HEK293 (cell line): ENCODE measurements around the gene MAGI2.

ENCODE experiments used
- SCRT2 ChIP-seq: fragments of 450-650 bp; formaldehyde crosslinking; IDR thresholded peaks from 2 replicates; pipeline ENCODE4 v1.5.1; 2016; ENCODE audit warnings: missing biosample characterization, missing genetic modification characterization
- YY1 ChIP-seq: fragments of 450-650 bp; formaldehyde crosslinking; IDR thresholded peaks from 2 replicates; pipeline ENCODE4 v1.5.1; 2018; ENCODE audit warnings: missing biosample characterization, missing genetic modification characterization
- ZBTB17 ChIP-seq: fragments of 450-650 bp; formaldehyde crosslinking; IDR thresholded peaks from 2 replicates; pipeline ENCODE4 v1.5.1; 2016; ENCODE audit warnings: missing biosample characterization, missing genetic modification characterization
- ZNF510 ChIP-seq: fragments of 450-650 bp; formaldehyde crosslinking; IDR thresholded peaks from 2 replicates; pipeline ENCODE4 v1.5.1; 2018; ENCODE audit warnings: mild to moderate bottlenecking, missing genetic modification characterization, missing biosample characterization; ENCODE audit not compliant: insufficient replicate concordance
- ZNF548 ChIP-seq: fragments of 450-650 bp; formaldehyde crosslinking; IDR thresholded peaks from 2 replicates; pipeline ENCODE4 v1.5.1; 2016; ENCODE audit warnings: missing biosample characterization, missing genetic modification characterization
- ZNF596 ChIP-seq: fragments of 450-650 bp; IDR thresholded peaks from 2 replicates; pipeline ENCODE4 v1.5.0; 2018; ENCODE audit warnings: missing biosample characterization, mild to moderate bottlenecking, missing genetic modification characterization, moderate library complexity
- ZNF747 ChIP-seq: fragments of 450-650 bp; formaldehyde crosslinking; IDR thresholded peaks from 2 replicates; pipeline ENCODE4 v1.5.1; 2016; ENCODE audit warnings: missing biosample characterization, missing genetic modification characterization
- ZNF837 ChIP-seq: fragments of 450-650 bp; formaldehyde crosslinking; IDR thresholded peaks from 2 replicates; pipeline ENCODE4 v1.5.1; 2016; ENCODE audit warnings: missing biosample characterization, missing genetic modification characterization
- TF ChIP-seq, protein P1 (sequence below): fragments of 450-650 bp; formaldehyde crosslinking; IDR thresholded peaks from 2 replicates; pipeline ENCODE4 v1.5.1; 2016; ENCODE audit warnings: missing biosample characterization, missing genetic modification characterization, low read depth
- TF ChIP-seq, protein P2 (sequence below): fragments of 450-650 bp; formaldehyde crosslinking; IDR thresholded peaks from 2 replicates; pipeline ENCODE4 v1.5.1; 2016; ENCODE audit warnings: missing biosample characterization, missing genetic modification characterization
- TF ChIP-seq, protein P3 (sequence below): fragments of 450-650 bp; formaldehyde crosslinking; IDR thresholded peaks from 2 replicates; pipeline ENCODE4 v1.5.1; 2016; ENCODE audit warnings: missing biosample characterization, missing genetic modification characterization, borderline replicate concordance

DNA sequence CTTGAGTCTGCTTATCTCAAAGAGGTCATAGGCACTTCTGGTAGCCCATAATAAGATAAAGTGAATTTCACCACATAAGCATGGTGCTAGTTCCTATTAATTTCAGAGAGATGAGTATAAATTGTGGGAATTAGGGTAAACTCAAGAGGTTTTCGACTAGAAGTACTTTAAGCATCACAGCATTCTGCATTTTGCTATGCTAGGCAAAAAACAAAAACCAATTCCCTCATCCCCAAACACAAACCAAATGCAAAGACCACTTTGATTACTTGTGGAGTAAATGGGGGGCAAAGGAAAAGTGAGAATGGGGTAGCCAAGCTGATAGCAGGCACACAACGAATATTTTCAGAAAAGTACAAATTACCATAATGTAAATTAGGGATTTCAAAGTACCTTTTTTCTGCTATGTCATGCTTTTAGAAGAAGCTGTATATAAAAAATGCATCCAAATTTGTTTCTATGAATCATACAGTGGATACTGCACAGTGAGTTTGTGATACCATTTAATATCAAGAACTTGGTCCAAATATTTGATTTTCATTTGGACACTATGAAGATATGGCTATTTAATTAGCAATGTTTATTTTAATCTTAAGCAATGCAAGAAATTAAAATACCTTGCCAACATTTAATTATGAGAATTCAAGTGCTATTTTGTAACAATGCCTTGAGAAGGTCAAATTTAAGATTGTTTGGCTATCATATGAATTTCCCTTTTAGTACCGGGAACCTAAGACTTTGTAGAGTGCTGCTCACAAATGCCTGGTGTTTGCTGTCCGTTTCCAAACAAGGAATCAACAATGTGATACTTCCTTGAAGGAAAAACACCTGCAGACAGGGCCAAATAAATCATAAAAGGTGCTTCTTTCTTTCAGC lies 1199.4 kb downstream of the MAGI2 start:
- TF ChIP-seq, protein P1, sequence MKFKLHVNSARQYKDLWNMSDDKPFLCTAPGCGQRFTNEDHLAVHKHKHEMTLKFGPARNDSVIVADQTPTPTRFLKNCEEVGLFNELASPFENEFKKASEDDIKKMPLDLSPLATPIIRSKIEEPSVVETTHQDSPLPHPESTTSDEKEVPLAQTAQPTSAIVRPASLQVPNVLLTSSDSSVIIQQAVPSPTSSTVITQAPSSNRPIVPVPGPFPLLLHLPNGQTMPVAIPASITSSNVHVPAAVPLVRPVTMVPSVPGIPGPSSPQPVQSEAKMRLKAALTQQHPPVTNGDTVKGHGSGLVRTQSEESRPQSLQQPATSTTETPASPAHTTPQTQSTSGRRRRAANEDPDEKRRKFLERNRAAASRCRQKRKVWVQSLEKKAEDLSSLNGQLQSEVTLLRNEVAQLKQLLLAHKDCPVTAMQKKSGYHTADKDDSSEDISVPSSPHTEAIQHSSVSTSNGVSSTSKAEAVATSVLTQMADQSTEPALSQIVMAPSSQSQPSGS (tag by site-specific recombination), result no peak
- no peak for TF ChIP-seq ZNF596 (tag by site-specific recombination)
- no peak for TF ChIP-seq ZNF837 (tag by site-specific recombination)
- no peak for TF ChIP-seq ZNF548
- no peak for TF ChIP-seq YY1
- no peak for TF ChIP-seq ZNF747 (tag by site-specific recombination)
- TF ChIP-seq SCRT2 (tag by site-specific recombination), result no peak
- no peak for TF ChIP-seq ZNF510 (tag by site-specific recombination)
- TF ChIP-seq, protein P2, sequence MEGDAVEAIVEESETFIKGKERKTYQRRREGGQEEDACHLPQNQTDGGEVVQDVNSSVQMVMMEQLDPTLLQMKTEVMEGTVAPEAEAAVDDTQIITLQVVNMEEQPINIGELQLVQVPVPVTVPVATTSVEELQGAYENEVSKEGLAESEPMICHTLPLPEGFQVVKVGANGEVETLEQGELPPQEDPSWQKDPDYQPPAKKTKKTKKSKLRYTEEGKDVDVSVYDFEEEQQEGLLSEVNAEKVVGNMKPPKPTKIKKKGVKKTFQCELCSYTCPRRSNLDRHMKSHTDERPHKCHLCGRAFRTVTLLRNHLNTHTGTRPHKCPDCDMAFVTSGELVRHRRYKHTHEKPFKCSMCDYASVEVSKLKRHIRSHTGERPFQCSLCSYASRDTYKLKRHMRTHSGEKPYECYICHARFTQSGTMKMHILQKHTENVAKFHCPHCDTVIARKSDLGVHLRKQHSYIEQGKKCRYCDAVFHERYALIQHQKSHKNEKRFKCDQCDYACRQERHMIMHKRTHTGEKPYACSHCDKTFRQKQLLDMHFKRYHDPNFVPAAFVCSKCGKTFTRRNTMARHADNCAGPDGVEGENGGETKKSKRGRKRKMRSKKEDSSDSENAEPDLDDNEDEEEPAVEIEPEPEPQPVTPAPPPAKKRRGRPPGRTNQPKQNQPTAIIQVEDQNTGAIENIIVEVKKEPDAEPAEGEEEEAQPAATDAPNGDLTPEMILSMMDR (tag by site-specific recombination), result no peak
- no peak for TF ChIP-seq ZBTB17 (tag by site-specific recombination)
- TF ChIP-seq, protein P3, sequence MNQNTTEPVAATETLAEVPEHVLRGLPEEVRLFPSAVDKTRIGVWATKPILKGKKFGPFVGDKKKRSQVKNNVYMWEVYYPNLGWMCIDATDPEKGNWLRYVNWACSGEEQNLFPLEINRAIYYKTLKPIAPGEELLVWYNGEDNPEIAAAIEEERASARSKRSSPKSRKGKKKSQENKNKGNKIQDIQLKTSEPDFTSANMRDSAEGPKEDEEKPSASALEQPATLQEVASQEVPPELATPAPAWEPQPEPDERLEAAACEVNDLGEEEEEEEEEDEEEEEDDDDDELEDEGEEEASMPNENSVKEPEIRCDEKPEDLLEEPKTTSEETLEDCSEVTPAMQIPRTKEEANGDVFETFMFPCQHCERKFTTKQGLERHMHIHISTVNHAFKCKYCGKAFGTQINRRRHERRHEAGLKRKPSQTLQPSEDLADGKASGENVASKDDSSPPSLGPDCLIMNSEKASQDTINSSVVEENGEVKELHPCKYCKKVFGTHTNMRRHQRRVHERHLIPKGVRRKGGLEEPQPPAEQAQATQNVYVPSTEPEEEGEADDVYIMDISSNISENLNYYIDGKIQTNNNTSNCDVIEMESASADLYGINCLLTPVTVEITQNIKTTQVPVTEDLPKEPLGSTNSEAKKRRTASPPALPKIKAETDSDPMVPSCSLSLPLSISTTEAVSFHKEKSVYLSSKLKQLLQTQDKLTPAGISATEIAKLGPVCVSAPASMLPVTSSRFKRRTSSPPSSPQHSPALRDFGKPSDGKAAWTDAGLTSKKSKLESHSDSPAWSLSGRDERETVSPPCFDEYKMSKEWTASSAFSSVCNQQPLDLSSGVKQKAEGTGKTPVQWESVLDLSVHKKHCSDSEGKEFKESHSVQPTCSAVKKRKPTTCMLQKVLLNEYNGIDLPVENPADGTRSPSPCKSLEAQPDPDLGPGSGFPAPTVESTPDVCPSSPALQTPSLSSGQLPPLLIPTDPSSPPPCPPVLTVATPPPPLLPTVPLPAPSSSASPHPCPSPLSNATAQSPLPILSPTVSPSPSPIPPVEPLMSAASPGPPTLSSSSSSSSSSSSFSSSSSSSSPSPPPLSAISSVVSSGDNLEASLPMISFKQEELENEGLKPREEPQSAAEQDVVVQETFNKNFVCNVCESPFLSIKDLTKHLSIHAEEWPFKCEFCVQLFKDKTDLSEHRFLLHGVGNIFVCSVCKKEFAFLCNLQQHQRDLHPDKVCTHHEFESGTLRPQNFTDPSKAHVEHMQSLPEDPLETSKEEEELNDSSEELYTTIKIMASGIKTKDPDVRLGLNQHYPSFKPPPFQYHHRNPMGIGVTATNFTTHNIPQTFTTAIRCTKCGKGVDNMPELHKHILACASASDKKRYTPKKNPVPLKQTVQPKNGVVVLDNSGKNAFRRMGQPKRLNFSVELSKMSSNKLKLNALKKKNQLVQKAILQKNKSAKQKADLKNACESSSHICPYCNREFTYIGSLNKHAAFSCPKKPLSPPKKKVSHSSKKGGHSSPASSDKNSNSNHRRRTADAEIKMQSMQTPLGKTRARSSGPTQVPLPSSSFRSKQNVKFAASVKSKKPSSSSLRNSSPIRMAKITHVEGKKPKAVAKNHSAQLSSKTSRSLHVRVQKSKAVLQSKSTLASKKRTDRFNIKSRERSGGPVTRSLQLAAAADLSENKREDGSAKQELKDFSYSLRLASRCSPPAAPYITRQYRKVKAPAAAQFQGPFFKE, result no peak
